Measurements from ENCODE around the gene G6PC1. TPM values are rescaled to one million over a fixed set of nuclear protein-coding genes. Genes with fewer than 3 reads are reported as not detected.

The G6PC1 gene
- total RNA-seq, 1 donor from 2014 or later, result not detected

DNA sequence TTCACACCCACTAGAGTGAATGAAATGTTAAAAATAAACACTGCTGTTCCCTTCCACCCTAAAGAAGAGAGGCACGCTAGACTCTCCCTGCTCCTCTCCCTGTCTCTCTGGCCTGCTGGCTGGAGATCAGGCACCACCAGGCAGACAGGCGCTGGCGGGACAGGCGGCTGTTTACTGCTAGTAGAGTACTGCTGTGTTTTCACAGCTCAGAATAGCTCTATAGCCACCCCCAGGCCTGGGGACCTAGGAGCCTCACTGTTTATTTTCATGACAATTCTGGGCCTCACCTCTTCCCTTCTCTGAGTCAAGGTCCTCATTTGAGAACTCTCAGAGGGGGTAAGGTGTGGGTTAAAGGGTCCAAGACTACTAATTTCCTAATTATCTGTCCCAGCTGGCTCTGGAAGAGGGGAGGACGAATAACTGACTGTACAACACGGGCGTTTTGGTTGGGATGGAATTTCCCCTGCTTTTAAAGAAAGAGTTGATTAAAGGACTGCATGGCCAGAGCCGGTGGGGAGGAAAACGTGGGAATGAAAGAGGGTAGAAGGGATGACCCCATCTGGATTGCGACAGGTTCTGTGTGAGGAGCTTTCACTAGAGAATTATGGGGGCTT is 9.0 kb upstream of the G6PC1 start:
- H3K36me3 Mint-ChIP-seq (ENCODE audit: low read depth, unreplicated experiment), result no peaks in the 10 kb centered on the region
- DNase-seq (ENCODE audit: low spot score), result no peak
- peaks cover 42% of the 10 kb centered on the region for H3K4me1 Mint-ChIP-seq (ENCODE audit: unreplicated experiment)
- peak overlapping the region; percentile 75 for H3K27ac Mint-ChIP-seq (ENCODE audit: unreplicated experiment)
- peaks cover 4% of the 10 kb centered on the region for H3K27me3 Mint-ChIP-seq (ENCODE audit: unreplicated experiment)
- TF ChIP-seq, protein P1, sequence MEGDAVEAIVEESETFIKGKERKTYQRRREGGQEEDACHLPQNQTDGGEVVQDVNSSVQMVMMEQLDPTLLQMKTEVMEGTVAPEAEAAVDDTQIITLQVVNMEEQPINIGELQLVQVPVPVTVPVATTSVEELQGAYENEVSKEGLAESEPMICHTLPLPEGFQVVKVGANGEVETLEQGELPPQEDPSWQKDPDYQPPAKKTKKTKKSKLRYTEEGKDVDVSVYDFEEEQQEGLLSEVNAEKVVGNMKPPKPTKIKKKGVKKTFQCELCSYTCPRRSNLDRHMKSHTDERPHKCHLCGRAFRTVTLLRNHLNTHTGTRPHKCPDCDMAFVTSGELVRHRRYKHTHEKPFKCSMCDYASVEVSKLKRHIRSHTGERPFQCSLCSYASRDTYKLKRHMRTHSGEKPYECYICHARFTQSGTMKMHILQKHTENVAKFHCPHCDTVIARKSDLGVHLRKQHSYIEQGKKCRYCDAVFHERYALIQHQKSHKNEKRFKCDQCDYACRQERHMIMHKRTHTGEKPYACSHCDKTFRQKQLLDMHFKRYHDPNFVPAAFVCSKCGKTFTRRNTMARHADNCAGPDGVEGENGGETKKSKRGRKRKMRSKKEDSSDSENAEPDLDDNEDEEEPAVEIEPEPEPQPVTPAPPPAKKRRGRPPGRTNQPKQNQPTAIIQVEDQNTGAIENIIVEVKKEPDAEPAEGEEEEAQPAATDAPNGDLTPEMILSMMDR (IDR thresholded peaks at IDR 0.05; ENCODE audit: unreplicated experiment), result no peak
- no peak overlapping the region for H3K4me3 Mint-ChIP-seq (ENCODE audit: unreplicated experiment)
- H3K9me3 Mint-ChIP-seq (ENCODE audit: unreplicated experiment), result no peaks in the 10 kb centered on the region

- TF ChIP-seq, protein P1 (IDR thresholded peaks at IDR 0.05; ENCODE audit: unreplicated experiment), result no peak
- Mint-ChIP-seq H3K27me3 (ENCODE audit: unreplicated experiment) (peaks cover 6% of the 10 kb centered on the region), H3K9me3 (ENCODE audit: unreplicated experiment) (no peaks in the 10 kb centered on the region), H3K4me3 (ENCODE audit: unreplicated experiment) (peak overlapping the region; percentile 14), H3K36me3 (ENCODE audit: low read depth, unreplicated experiment) (no peaks in the 10 kb centered on the region), H3K27ac (ENCODE audit: unreplicated experiment) (peak overlapping the region; percentile 75), H3K4me1 (ENCODE audit: unreplicated experiment) (peaks cover 39% of the 10 kb centered on the region)
- DNase-seq (ENCODE audit: low spot score), result no peak
Measured at GRCh38 chr17:42893359-42893758, 7.2 kb upstream of the G6PC1 start.

DNA sequence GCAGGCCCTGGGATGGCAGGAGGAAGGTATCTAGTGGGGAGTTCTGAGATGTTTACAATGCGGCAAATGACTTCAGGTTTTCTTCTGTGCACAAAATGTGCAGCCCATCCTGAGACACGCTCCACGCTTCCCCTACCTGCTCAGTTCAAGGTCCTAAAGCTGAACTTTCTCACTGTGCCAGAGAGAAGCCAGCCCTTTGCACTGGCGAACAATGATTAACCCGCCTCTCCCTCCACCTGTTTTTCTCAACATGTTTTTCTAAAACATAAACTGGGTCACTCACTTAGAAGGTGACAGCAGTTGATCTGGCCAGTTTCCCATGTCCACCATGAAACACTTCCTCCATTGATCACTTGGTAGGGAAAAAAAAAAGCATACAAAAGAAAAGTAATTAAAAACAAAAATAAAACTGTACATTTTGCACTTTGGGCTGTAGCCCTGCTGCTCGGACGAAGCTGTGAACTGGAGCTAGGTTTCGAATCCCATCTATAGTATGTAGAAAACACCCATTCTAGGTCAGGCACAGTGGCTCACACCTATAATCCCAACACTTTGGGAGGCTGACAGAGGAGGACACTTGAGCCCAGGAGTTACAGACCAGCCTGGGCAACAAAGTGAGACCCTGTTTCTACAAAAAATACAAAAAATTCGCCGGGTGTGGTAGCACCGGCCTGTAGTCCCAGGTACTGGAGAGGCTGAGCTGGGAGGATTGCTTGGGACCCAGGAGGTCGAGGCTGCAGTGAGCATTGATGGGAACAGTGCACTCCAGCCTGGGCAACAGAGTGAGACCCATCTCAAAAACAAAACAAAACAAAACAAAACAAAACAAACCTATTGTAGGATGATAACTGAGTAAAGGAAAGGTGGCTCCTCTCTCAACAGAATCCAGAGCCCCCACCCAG is 6.1 kb upstream of the G6PC1 start:
- Mint-ChIP-seq H3K9me3 (ENCODE audit: unreplicated experiment) (no peaks in the 10 kb centered on the region), H3K4me1 (ENCODE audit: unreplicated experiment) (peaks cover 35% of the 10 kb centered on the region), H3K4me3 (ENCODE audit: unreplicated experiment) (no peak overlapping the region), H3K27ac (ENCODE audit: unreplicated experiment) (peak overlapping the region; percentile 79), H3K36me3 (ENCODE audit: low read depth, unreplicated experiment) (no peaks in the 10 kb centered on the region), H3K27me3 (ENCODE audit: unreplicated experiment) (peaks cover 6% of the 10 kb centered on the region)
- TF ChIP-seq, protein P1 (IDR thresholded peaks at IDR 0.05; ENCODE audit: unreplicated experiment), result no peak
- no peak for DNase-seq (ENCODE audit: low spot score)

GRCh38 chr17:42895185-42895555 is 5.4 kb upstream of the G6PC1 start:
- peaks cover 35% of the 10 kb centered on the region for H3K4me1 Mint-ChIP-seq (ENCODE audit: unreplicated experiment)
- H3K36me3 Mint-ChIP-seq (ENCODE audit: low read depth, unreplicated experiment), result no peaks in the 10 kb centered on the region
- no peak overlapping the region for H3K27ac Mint-ChIP-seq (ENCODE audit: unreplicated experiment)
- no peaks in the 10 kb centered on the region for H3K9me3 Mint-ChIP-seq (ENCODE audit: unreplicated experiment)
- H3K27me3 Mint-ChIP-seq (ENCODE audit: unreplicated experiment), result peaks cover 6% of the 10 kb centered on the region
- no peak overlapping the region for H3K4me3 Mint-ChIP-seq (ENCODE audit: unreplicated experiment)
- DNase-seq (ENCODE audit: low spot score), result no peak
- TF ChIP-seq, protein P1 (IDR thresholded peaks at IDR 0.05; ENCODE audit: unreplicated experiment), result no peak
